Epithelial cell of esophagus (primary cell): ENCODE results near the gene DMRT1.
A peak's percentile ranks its signal among the peaks of the same experiment; 100 is the strongest.

Source experiments
- DNase-seq: peaks from one replicate; pipeline ENCODE4 v3.0.0; 2010; ENCODE audit warnings: low read depth
- H3K4me3 ChIP-seq: 2 replicates; pipeline ENCODE4 v1.5.1; 2011; ENCODE audit warnings: mild to moderate bottlenecking, low read length, control low read depth
- CTCF ChIP-seq: IDR thresholded peaks from 2 replicates; pipeline ENCODE4 v1.5.1; 2011; ENCODE audit warnings: low read depth, mild to moderate bottlenecking, low read length, control low read depth, inconsistent platforms; ENCODE audit not compliant: insufficient read depth; ENCODE audit errors: missing control alignments

The DMRT1 gene

GRCh38 chr9:882416-882924 lies 41.0 kb downstream of the DMRT1 start:
- H3K4me3 ChIP-seq = no peak overlapping the region
- TF ChIP-seq CTCF = no peak
- peak; percentile 17 for DNase-seq

DNA sequence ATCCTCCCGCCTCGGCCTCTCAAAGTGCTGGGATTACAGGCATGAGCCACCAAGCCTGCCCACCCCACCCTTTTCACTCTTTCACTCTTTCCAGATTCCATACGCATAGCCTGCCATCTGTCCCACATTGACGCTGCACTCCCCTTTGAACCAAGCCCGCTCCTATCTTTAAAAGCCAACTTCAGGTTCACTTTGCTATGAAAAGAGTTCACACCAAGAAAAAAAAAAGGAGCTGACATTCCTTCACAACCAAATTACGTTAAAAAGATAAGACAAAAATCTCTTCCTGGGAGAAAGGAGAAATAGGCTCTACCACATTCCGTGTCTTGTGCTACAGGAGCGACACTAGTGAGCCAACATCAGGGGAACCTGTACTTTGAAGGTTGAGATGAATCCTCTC lies 41.5 kb downstream of the DMRT1 start:
- no peak for TF ChIP-seq CTCF
- H3K4me3 ChIP-seq = no peak overlapping the region
- DNase-seq = no peak

GRCh38 chr9:886886-887285 lies 45.4 kb downstream of the DMRT1 start:
- no peak overlapping the region for H3K4me3 ChIP-seq
- DNase-seq = no peak
- no peak for TF ChIP-seq CTCF

DNA sequence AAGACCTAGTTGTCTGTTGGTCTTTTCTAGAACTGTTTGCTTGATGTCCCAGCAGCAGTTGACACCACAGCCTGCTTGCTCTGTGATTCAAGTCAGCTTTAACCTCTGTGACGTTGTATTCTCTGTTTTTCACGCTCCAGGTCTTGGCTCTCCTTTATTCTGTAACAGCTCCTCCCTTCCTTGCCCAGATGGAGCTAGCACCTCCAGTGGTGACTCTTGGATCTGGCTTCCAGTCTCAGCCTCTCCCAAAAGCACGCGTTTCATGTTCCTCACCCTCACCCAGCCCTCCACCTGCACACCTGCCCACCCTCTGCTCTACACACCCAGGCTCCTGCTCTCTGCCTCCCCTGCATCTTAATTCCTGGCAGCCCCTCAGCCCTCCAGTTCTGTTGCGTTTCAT lies 50.6 kb downstream of the DMRT1 start:
- TF ChIP-seq CTCF = peak; percentile 28
- no peak overlapping the region for H3K4me3 ChIP-seq
- peak; percentile 10 for DNase-seq

DNA sequence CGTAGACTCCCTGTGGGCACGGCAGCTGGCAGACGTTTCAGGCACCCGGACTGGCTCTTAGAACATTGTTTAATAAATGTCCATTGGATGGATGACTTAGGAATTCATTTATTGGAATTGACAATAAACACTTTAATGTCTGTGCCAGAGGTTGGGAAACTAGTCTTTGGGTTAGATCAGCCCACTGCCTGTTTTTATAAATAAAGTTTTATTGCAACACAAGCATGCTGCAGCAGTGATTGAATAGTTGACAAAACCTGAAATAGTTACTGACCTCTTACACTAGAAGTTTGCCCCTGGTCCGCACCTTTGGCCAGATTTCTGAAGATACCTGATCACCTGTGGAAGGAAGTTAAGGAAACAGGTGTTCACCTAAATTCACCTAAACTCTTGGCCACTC lies 51.6 kb downstream of the DMRT1 start:
- no peak for TF ChIP-seq CTCF
- no peak overlapping the region for H3K4me3 ChIP-seq
- DNase-seq = no peak

DNA sequence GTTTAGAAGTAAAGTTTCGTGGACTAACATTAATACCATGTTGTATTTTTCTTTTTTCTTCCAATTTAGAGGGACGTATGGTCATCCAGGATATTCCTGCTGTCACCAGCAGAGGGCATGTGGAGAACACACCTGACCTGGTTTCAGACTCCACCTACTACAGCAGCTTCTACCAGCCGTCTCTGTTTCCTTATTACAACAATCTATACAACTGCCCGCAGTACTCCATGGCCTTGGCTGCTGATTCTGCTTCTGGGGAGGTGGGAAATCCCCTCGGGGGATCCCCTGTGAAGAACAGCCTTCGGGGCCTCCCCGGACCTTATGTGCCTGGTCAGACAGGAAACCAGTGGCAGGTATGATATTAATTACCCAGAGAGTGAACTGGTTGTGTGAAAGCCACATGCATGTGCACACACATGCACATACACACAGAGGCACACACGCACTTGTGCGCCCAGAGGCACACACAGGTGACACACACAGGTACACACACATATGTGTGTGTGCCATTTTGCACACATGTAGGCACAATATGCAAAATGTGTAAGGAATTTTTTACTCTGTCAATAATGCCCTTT lies 52.4 kb downstream of the DMRT1 start:
- H3K4me3 ChIP-seq = no peak overlapping the region
- TF ChIP-seq CTCF = peak; percentile 92
- DNase-seq = peak; percentile 78
